Liver (tissue), 9 donors: Measurements from ENCODE around the gene HACE1. TPM values are rescaled to one million over a fixed set of nuclear protein-coding genes. Genes with fewer than 3 reads are reported as not detected.

Source experiments
- DNase-seq: peaks from one replicate; pipeline ENCODE4 v3.0.0-alpha.2; 2017; ENCODE audit warnings: low spot score
- H3K27ac ChIP-seq, 2 donors: one replicate each; pipeline ENCODE4 v1.7.0; 2013; ENCODE audit warnings: inconsistent platforms in 2 of 2, low read length in 2 of 2, control low read depth in 1 of 2, low read depth in 1 of 2, mild to moderate bottlenecking in 1 of 2
- H3K27me3 ChIP-seq, 4 donors: one replicate each; pipeline versions ENCODE4 v1.6.1 to v1.7.0; 2013; ENCODE audit warnings: low read length in 3 of 4, inconsistent platforms in 1 of 4, mild to moderate bottlenecking in 1 of 4, moderate library complexity in 1 of 4; ENCODE audit not compliant: control insufficient read depth in 4 of 4, insufficient read depth in 4 of 4
- H3K36me3 ChIP-seq, 4 donors: one replicate each; pipeline versions ENCODE4 v1.6.1 to v1.7.0; 2013; ENCODE audit warnings: low read length in 3 of 4, mild to moderate bottlenecking in 3 of 4, low read depth in 1 of 4, moderate library complexity in 1 of 4; ENCODE audit not compliant: control insufficient read depth in 4 of 4, insufficient read depth in 3 of 4
- H3K4me1 ChIP-seq, 4 donors: one replicate each; pipeline versions ENCODE4 v1.6.1 to v1.7.0; 2013; ENCODE audit warnings: low read length in 3 of 4, mild to moderate bottlenecking in 3 of 4, moderate library complexity in 1 of 4; ENCODE audit not compliant: control insufficient read depth in 4 of 4, insufficient read depth in 4 of 4
- H3K4me3 ChIP-seq, 3 donors: one replicate each; pipeline versions ENCODE4 v1.6.1 to v1.7.0; 2013; ENCODE audit warnings: low read length in 3 of 3, control low read depth in 1 of 3, low read depth in 1 of 3, mild to moderate bottlenecking in 1 of 3
- H3K9ac ChIP-seq, 2 donors: one replicate each; pipeline ENCODE4 v1.7.0; 2013; ENCODE audit warnings: low read length in 2 of 2, mild to moderate bottlenecking in 2 of 2, moderate library complexity in 2 of 2, control low read depth in 1 of 2, low read depth in 1 of 2
- H3K9me3 ChIP-seq, 4 donors: one replicate each; pipeline versions ENCODE4 v1.6.1 to v1.7.0; 2013; ENCODE audit warnings: low read length in 3 of 4; ENCODE audit not compliant: control insufficient read depth in 4 of 4
- EGR1 ChIP-seq, 2 donors: IDR thresholded peaks; 2 replicates each; pipeline ENCODE4 v1.6.1; 2016 to 2018; ENCODE audit warnings: antibody characterized with exemption in 2 of 2, low read depth in 2 of 2
- FOXA1 ChIP-seq: IDR thresholded peaks from 2 replicates; pipeline ENCODE4 v1.6.1; 2016; ENCODE audit warnings: antibody characterized with exemption
- FOXA2 ChIP-seq: IDR thresholded peaks from 2 replicates; pipeline ENCODE4 v1.6.1; 2016; ENCODE audit warnings: antibody characterized with exemption
- GABPA ChIP-seq, 2 donors: IDR thresholded peaks in 1 of 2; conservative IDR thresholded peaks in 1 of 2; 2 replicates each; pipeline ENCODE4 v1.6.1; 2016; ENCODE audit warnings: antibody characterized with exemption in 2 of 2, mild to moderate bottlenecking in 1 of 2, moderate library complexity in 1 of 2
- HNF4A ChIP-seq, 2 donors: conservative IDR thresholded peaks; 2 replicates each; pipeline ENCODE4 v1.6.1; 2016; ENCODE audit warnings: antibody characterized with exemption in 2 of 2, mild to moderate bottlenecking in 2 of 2
- HNF4G ChIP-seq: IDR thresholded peaks from 2 replicates; pipeline ENCODE4 v1.6.1; 2016; ENCODE audit warnings: antibody characterized with exemption
- JUND ChIP-seq, 2 donors: IDR thresholded peaks; 2 replicates each; pipeline ENCODE4 v1.6.1; 2016; ENCODE audit warnings: antibody characterized with exemption in 2 of 2
- MAX ChIP-seq: IDR thresholded peaks from 2 replicates; pipeline ENCODE4 v1.6.1; 2016; ENCODE audit warnings: antibody characterized with exemption
- NR2F2 ChIP-seq: IDR thresholded peaks from 2 replicates; pipeline ENCODE4 v1.6.1; 2016; ENCODE audit warnings: antibody characterized with exemption
- RAD21 ChIP-seq, 2 donors: IDR thresholded peaks; 2 replicates each; pipeline ENCODE4 v1.6.1; 2016; ENCODE audit warnings: antibody characterized with exemption in 2 of 2, mild to moderate bottlenecking in 2 of 2
- RXRA ChIP-seq, 2 donors: IDR thresholded peaks; 2 replicates each; pipeline ENCODE4 v1.6.1; 2017 to 2018; ENCODE audit warnings: antibody characterized with exemption in 2 of 2, mild to moderate bottlenecking in 1 of 2
- SP1 ChIP-seq: IDR thresholded peaks from 2 replicates; pipeline ENCODE4 v1.6.1; 2018; ENCODE audit warnings: antibody characterized with exemption, mild to moderate bottlenecking
- TAF1 ChIP-seq: conservative IDR thresholded peaks from 2 replicates; pipeline ENCODE4 v1.6.1; 2016; ENCODE audit warnings: antibody characterized with exemption, mild to moderate bottlenecking
- YY1 ChIP-seq: IDR thresholded peaks from 2 replicates; pipeline ENCODE4 v1.6.1; 2016; ENCODE audit warnings: antibody characterized with exemption, mild to moderate bottlenecking
- ZBTB33 ChIP-seq: IDR thresholded peaks from 2 replicates; pipeline ENCODE4 v1.6.1; 2016; ENCODE audit warnings: antibody characterized with exemption
- WGBS: extraction: QIAGEN DNeasy Blood & Tissue Kit; methylation state at CpG from one replicate; pipeline ENCODE4 v1.1.7; 2013; 5-methylcytosine and 5-hydroxymethylcytosine counted together
- polyA plus RNA-seq, 2 donors: library from polyadenylated mRNA; stranded (reverse) in 1 of 2; unstranded in 1 of 2; fragments of 200-250 nt in 1 of 2; fragments of >200 nt in 1 of 2; fragmentation: Nextera tagmentation in 1 of 2; extraction: Ambion mirVana in 1 of 2; gene quantifications; one replicate each; pipeline versions ENCODE4 v1.2.1 to v1.2.3, GENCODE V29; 2013 to 2015
- total RNA-seq, 2 donors: library from RNA; depleted of rRNA; stranded (reverse); fragments of >200 nt; gene quantifications; one replicate each; pipeline ENCODE4 v1.2.3, GENCODE V29; 2014
- TF ChIP-seq, protein P1 (sequence below): IDR thresholded peaks from 2 replicates; pipeline ENCODE4 v1.6.1; 2016; ENCODE audit warnings: antibody characterized with exemption
- TF ChIP-seq, protein P2 (sequence below): IDR thresholded peaks from 2 replicates; pipeline ENCODE4 v1.6.1; 2016; ENCODE audit warnings: antibody characterized with exemption, mild to moderate bottlenecking
- TF ChIP-seq, protein P3 (sequence below): fragments of 150-350 bp; IDR thresholded peaks from 2 replicates; pipeline ENCODE4 v1.5.1; 2017; ENCODE audit warnings: improper control_type of control experiment, low read depth, low read length; ENCODE audit not compliant: missing input control
- donor health status: healthy.
- donor health status: healthy.
- donor health status: healthy.
- donor health status: healthy.
- donor health status: healthy.

Gene HACE1
- total and polyA plus RNA-seq, 4 donors = 1.3 to 7.2 (median 2.5) TPM

GRCh38 chr6:104885518-104886043, 25.9 kb upstream of the HACE1 start:
- Histone ChIP-seq H3K27ac (no peak overlapping the region), H3K9ac (no peak overlapping the region), H3K27me3 (peaks cover 0 to 6% (median 0%) of the 10 kb centered on the region in 4 donors), H3K4me3 (no peak overlapping the region), H3K9me3 (peaks cover 0 to 4% (median 0%) of the 10 kb centered on the region in 4 donors), H3K4me1 (no peaks in the 10 kb centered on the region), H3K36me3 (no peaks in the 10 kb centered on the region)
- no peak for TF ChIP-seq GABPA (IDR thresholded peaks at IDR 0.05 in 1 of 2, conservative IDR thresholded peaks at IDR 0.05 in 1 of 2)
- no peak for TF ChIP-seq JUND (IDR thresholded peaks at IDR 0.05)
- TF ChIP-seq HNF4G = no peak
- no peak for TF ChIP-seq EGR1 (IDR thresholded peaks at IDR 0.05; ENCODE audit: low read depth in 2 of 2)
- no peak for TF ChIP-seq SP1
- TF ChIP-seq, protein P1, sequence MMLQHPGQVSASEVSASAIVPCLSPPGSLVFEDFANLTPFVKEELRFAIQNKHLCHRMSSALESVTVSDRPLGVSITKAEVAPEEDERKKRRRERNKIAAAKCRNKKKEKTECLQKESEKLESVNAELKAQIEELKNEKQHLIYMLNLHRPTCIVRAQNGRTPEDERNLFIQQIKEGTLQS = no peak
- no peak for TF ChIP-seq HNF4A (conservative IDR thresholded peaks at IDR 0.05)
- no peak for TF ChIP-seq ZBTB33
- TF ChIP-seq TAF1 = no peak
- TF ChIP-seq RAD21 (IDR thresholded peaks at IDR 0.05) = no peak
- no peak for TF ChIP-seq MAX
- no peak for DNase-seq
- WGBS = 64% methylated on average over 19 of the region's 19 CpGs

DNA sequence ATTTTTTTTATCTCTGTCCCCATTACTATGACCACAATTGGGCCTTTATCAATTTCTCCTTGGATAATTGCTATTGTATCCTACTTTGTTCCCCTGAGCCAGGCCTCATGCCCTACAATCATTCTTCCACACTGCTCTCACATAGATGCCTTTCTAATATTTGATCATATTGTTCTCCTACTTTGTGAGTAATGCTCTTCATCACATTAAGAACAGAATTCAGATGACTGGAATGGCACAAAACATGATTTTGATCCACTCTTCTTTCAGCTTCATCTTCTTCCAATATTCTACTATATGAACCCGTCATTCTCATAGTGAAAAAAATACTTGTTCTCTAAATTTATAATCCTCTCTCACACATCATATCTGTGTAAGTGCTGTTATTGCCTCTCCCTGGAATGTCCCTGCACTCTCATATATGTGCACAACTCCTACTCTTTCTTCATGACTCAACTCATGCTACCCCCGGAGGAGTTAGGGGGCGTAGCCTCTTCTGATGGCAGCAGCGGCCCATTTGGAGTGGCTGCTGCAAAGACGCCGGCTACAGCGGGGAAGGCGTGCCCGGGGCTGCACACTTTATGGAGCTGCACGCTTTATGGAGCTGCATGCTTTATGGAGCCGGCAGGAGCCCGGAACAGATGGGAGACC, 25.3 kb upstream of the HACE1 start:
- Histone ChIP-seq H3K9me3 (peaks cover 0 to 4% (median 0%) of the 10 kb centered on the region in 4 donors), H3K9ac (no peak overlapping the region), H3K27ac (no peak overlapping the region), H3K4me3 (no peak overlapping the region), H3K27me3 (peaks cover 0 to 8% (median 0%) of the 10 kb centered on the region in 4 donors), H3K4me1 (no peaks in the 10 kb centered on the region), H3K36me3 (no peaks in the 10 kb centered on the region)
- TF ChIP-seq MAX (no peak), NR2F2 (no peak), YY1 (no peak), SP1 (no peak), RXRA (IDR thresholded peaks at IDR 0.05) (no peak), FOXA2 (no peak), GABPA (IDR thresholded peaks at IDR 0.05 in 1 of 2, conservative IDR thresholded peaks at IDR 0.05 in 1 of 2) (no peak), ZBTB33 (no peak), TAF1 (no peak), HNF4G (no peak), FOXA1 (no peak), HNF4A (conservative IDR thresholded peaks at IDR 0.05) (no peak), JUND (IDR thresholded peaks at IDR 0.05) (no peak), RAD21 (IDR thresholded peaks at IDR 0.05) (no peak), EGR1 (IDR thresholded peaks at IDR 0.05; ENCODE audit: low read depth in 2 of 2) (no peak)
- TF ChIP-seq, protein P2, sequence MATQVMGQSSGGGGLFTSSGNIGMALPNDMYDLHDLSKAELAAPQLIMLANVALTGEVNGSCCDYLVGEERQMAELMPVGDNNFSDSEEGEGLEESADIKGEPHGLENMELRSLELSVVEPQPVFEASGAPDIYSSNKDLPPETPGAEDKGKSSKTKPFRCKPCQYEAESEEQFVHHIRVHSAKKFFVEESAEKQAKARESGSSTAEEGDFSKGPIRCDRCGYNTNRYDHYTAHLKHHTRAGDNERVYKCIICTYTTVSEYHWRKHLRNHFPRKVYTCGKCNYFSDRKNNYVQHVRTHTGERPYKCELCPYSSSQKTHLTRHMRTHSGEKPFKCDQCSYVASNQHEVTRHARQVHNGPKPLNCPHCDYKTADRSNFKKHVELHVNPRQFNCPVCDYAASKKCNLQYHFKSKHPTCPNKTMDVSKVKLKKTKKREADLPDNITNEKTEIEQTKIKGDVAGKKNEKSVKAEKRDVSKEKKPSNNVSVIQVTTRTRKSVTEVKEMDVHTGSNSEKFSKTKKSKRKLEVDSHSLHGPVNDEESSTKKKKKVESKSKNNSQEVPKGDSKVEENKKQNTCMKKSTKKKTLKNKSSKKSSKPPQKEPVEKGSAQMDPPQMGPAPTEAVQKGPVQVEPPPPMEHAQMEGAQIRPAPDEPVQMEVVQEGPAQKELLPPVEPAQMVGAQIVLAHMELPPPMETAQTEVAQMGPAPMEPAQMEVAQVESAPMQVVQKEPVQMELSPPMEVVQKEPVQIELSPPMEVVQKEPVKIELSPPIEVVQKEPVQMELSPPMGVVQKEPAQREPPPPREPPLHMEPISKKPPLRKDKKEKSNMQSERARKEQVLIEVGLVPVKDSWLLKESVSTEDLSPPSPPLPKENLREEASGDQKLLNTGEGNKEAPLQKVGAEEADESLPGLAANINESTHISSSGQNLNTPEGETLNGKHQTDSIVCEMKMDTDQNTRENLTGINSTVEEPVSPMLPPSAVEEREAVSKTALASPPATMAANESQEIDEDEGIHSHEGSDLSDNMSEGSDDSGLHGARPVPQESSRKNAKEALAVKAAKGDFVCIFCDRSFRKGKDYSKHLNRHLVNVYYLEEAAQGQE = no peak
- TF ChIP-seq, protein P3, sequence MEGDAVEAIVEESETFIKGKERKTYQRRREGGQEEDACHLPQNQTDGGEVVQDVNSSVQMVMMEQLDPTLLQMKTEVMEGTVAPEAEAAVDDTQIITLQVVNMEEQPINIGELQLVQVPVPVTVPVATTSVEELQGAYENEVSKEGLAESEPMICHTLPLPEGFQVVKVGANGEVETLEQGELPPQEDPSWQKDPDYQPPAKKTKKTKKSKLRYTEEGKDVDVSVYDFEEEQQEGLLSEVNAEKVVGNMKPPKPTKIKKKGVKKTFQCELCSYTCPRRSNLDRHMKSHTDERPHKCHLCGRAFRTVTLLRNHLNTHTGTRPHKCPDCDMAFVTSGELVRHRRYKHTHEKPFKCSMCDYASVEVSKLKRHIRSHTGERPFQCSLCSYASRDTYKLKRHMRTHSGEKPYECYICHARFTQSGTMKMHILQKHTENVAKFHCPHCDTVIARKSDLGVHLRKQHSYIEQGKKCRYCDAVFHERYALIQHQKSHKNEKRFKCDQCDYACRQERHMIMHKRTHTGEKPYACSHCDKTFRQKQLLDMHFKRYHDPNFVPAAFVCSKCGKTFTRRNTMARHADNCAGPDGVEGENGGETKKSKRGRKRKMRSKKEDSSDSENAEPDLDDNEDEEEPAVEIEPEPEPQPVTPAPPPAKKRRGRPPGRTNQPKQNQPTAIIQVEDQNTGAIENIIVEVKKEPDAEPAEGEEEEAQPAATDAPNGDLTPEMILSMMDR = no peak
- TF ChIP-seq, protein P1 = no peak
- 53% methylated on average over 12 of the region's 12 CpGs for WGBS
- no peak for DNase-seq
